Endometrium (tissue), 2 donors: ENCODE measurements around the gene OR52R1.
"Not testable (repeated sequence)": the region's sequence is repeated elsewhere in the genome, so short reads cannot be mapped to it uniquely, and the experiment has no call there.

ENCODE experiments used
- FAIRE-seq: peaks from 2 replicates; lab custom pipeline; 2012; peaks lifted over from hg19 to GRCh38; lab: Jason Lieb, UNC
- donor health status: control.
- donor health status: control.

Gene OR52R1

GRCh38 chr11:4804280-4804679 lies at the start of gene OR52R1:
TSS of gene OR52R1 (minus strand) at chr11:4804380. CDS start at chr11:4804380, 0 bp downstream.
- FAIRE-seq: no peak

- FAIRE-seq: no peak
Observed at GRCh38 chr11:4851033-4851432, 46.9 kb upstream of the OR52R1 start.

GRCh38 chr11:4848908-4849532 lies 44.8 kb upstream of the OR52R1 start, which contains the start of gene OR51S1:
TSS of gene OR51S1 (minus strand) at chr11:4849208. CDS start at chr11:4849208, 0 bp downstream.
- no peak for FAIRE-seq

- no peak for FAIRE-seq
Observed at GRCh38 chr11:4839851-4840549, 35.8 kb upstream of the OR52R1 start.

- no peak for FAIRE-seq
Observed at GRCh38 chr11:4830909-4831308, 26.7 kb upstream of the OR52R1 start.

- FAIRE-seq: no peak
Observed at GRCh38 chr11:4830346-4830745, 26.2 kb upstream of the OR52R1 start.

GRCh38 chr11:4826425-4826824 lies 22.2 kb upstream of the OR52R1 start:
- no peak for FAIRE-seq

GRCh38 chr11:4825132-4825531 lies 21.0 kb upstream of the OR52R1 start:
- no peak for FAIRE-seq

GRCh38 chr11:4821021-4821420 lies 16.8 kb upstream of the OR52R1 start, which contains the start of gene OR51F2:
TSS of gene OR51F2 (plus strand) at chr11:4821321. CDS start at chr11:4821422, 101 bp downstream.
- FAIRE-seq: no peak

GRCh38 chr11:4809246-4809645 lies 5.1 kb upstream of the OR52R1 start:
- FAIRE-seq: no peak

- no peak for FAIRE-seq
Observed at GRCh38 chr11:4808476-4808875, 4.3 kb upstream of the OR52R1 start.

- FAIRE-seq: not testable (repeated sequence)
Observed at GRCh38 chr11:4801316-4801715, 2.9 kb downstream of the OR52R1 start.

GRCh38 chr11:4798427-4799183 lies 5.6 kb downstream of the OR52R1 start:
- no peak for FAIRE-seq

GRCh38 chr11:4797206-4797605 lies 7.0 kb downstream of the OR52R1 start:
- no peak for FAIRE-seq

- no peak for FAIRE-seq
Observed at GRCh38 chr11:4782454-4782853, 21.7 kb downstream of the OR52R1 start.

- FAIRE-seq: no peak
Observed at GRCh38 chr11:4769838-4770237, 34.3 kb downstream of the OR52R1 start, which contains the start of gene OR51F1. TSS of gene OR51F1 (minus strand) at chr11:4769938. CDS start at chr11:4769938, 0 bp downstream.

GRCh38 chr11:4768094-4768493 lies 36.1 kb downstream of the OR52R1 start:
- FAIRE-seq: no peak

GRCh38 chr11:4766420-4767043 lies 37.6 kb downstream of the OR52R1 start:
- no peak for FAIRE-seq

GRCh38 chr11:4763096-4763495 lies 41.1 kb downstream of the OR52R1 start:
- no peak for FAIRE-seq
